ENCODE data around the gene PIP5K1A.

DNA sequence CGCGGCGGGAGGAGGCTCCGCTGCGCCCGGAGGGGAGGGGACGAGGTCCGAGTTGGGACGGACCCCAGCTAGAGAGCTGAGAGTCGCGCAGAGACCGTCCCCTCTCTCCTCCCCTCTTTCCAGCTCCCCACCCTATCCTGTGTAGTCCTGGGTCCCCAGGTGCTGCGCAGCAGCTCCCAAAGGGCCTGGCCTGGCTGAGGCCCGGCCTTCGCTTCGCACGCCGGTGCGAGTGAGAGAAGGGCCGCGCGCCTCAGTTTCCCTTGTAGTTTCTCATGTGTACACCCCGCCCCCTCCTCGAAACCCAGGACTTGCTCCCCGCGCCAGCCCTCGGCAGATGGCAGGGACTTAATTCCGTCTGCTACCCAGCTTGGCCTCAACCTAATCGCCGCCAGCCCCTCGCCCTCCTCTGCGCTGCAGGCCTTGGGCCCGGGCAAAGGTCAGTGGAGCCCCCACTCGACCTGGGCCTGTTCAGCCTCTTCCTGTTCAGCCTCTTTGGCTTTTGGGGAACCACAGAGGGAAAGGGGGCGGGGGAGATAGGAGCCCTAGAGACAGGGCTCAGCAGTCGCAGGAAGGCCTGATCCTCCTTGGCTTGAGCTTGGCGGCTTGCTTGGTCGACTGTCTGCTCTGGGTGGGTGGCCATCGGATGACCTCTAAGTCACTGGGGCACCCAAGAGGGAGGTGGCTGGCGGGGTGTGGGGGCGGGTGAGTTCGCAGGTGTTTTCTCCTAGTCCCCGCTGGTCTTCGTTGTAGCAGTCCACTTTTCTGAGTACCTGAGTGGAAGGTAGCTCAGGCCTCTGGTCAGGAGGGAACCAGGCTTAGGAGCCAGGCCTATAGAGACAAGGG lies 84.8 kb downstream of the PIP5K1A start:
- no peak for TF ChIP-seq ISL1 (CRISPR knock-in tag; IDR thresholded peaks at IDR 0.05)
- no peak for TF ChIP-seq CSRNP3 (CRISPR knock-in tag; IDR thresholded peaks at IDR 0.05)
- no peak for TF ChIP-seq ZNF70 (CRISPR knock-in tag; IDR thresholded peaks at IDR 0.05)
- TF ChIP-seq BACH2 (CRISPR knock-in tag; IDR thresholded peaks at IDR 0.05; ENCODE audit: borderline replicate concordance) = no peak
- TF ChIP-seq CREB5 (CRISPR knock-in tag; IDR thresholded peaks at IDR 0.05; ENCODE audit: low read depth) = no peak
- no peak for TF ChIP-seq TOX (CRISPR knock-in tag; IDR thresholded peaks at IDR 0.05; ENCODE audit: borderline replicate concordance)
- TF ChIP-seq ESRRG (CRISPR knock-in tag; IDR thresholded peaks at IDR 0.05) = no peak
- no peak for TF ChIP-seq PATZ1 (CRISPR knock-in tag; IDR thresholded peaks at IDR 0.05; ENCODE audit: borderline replicate concordance)
- TF ChIP-seq RARB (CRISPR knock-in tag; IDR thresholded peaks at IDR 0.05) = no peak
- TF ChIP-seq SNAI2 (CRISPR knock-in tag; IDR thresholded peaks at IDR 0.05) = no peak
